ENCODE data around the gene BRD8.

DNA sequence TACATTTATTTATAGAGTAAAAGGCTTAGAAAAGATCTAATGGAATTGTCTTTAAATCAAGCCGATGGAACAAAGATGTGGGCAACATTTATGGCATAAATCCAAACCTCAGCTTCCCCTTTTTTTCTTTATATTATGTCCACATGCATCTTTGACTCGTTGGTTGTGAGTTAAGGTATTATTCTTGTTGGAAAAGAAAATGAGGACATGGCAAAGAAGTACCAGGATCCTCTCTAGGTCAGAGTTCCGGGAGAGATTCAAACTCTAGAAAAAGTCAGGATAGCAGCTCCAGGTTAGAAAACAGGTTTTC lies 38.7 kb downstream of the BRD8 start:
- TF ChIP-seq POLR2AphosphoS5 (IDR thresholded peaks at IDR 0.05; ENCODE audit: borderline replicate concordance, low read depth, low read length) (no peak), EZH2 (IDR thresholded peaks at IDR 0.05) (no peak)
